Glomerular endothelial cell (primary cell): ENCODE data around the gene MBOAT1. TPM values are rescaled to one million over a fixed set of nuclear protein-coding genes. Genes with fewer than 3 reads are reported as not detected.

Experiments used
- DNase-seq: peaks from one replicate; pipeline ENCODE4 v3.0.0-alpha.2; 2011; ENCODE audit warnings: low read depth, low spot score; ENCODE audit errors: extremely low read depth
- total RNA-seq: library from RNA; depleted of rRNA; stranded (reverse); fragments of >200 nt; gene quantifications from 2 replicates; pipeline ENCODE4 v1.2.3, GENCODE V29; 2015

Gene MBOAT1
- total RNA-seq, 1 donor from 2014 or later, result 1.4 TPM

- no peak for DNase-seq
Measured at GRCh38 chr6:20234136-20234535, 21.9 kb upstream of the MBOAT1 start.

- DNase-seq, result no peak
Measured at GRCh38 chr6:20233007-20233730, 20.9 kb upstream of the MBOAT1 start.

- DNase-seq, result no peak
Measured at GRCh38 chr6:20232188-20232587, 19.9 kb upstream of the MBOAT1 start.

GRCh38 chr6:20230401-20231119 is 18.3 kb upstream of the MBOAT1 start:
- DNase-seq, result no peak

GRCh38 chr6:20229881-20230280 is 17.6 kb upstream of the MBOAT1 start:
- no peak for DNase-seq

- no peak for DNase-seq
Measured at GRCh38 chr6:20227350-20227749, 15.1 kb upstream of the MBOAT1 start.

- no peak for DNase-seq
Measured at GRCh38 chr6:20223141-20223540, 10.9 kb upstream of the MBOAT1 start.

GRCh38 chr6:20221421-20221820 is 9.2 kb upstream of the MBOAT1 start:
- no peak for DNase-seq

- no peak for DNase-seq
Measured at GRCh38 chr6:20220359-20220758, 8.1 kb upstream of the MBOAT1 start.

GRCh38 chr6:20217891-20218290 is 5.6 kb upstream of the MBOAT1 start:
- no peak for DNase-seq

GRCh38 chr6:20217324-20217855 is 5.1 kb upstream of the MBOAT1 start:
- no peak for DNase-seq

GRCh38 chr6:20215310-20215709 is 3.0 kb upstream of the MBOAT1 start:
- DNase-seq, result no peak

GRCh38 chr6:20213271-20213798 is 1.1 kb upstream of the MBOAT1 start:
- DNase-seq, result no peak

- DNase-seq, result no peak
Measured at GRCh38 chr6:20211941-20212391, 303 bp downstream of the MBOAT1 start.

- no peak for DNase-seq
Measured at GRCh38 chr6:20211037-20211940, 980 bp downstream of the MBOAT1 start.

GRCh38 chr6:20210158-20210557 is 2.1 kb downstream of the MBOAT1 start:
- no peak for DNase-seq

GRCh38 chr6:20208687-20209378 is 3.4 kb downstream of the MBOAT1 start:
- DNase-seq, result no peak

- no peak for DNase-seq
Measured at GRCh38 chr6:20207088-20207418, 5.2 kb downstream of the MBOAT1 start.

GRCh38 chr6:20205722-20206161 is 6.5 kb downstream of the MBOAT1 start:
- no peak for DNase-seq

GRCh38 chr6:20204512-20204894 is 7.8 kb downstream of the MBOAT1 start:
- DNase-seq, result no peak
